Stimulated activated CD4-positive, alpha-beta T cell treated with anti-CD3 and anti-CD28 coated beads, TNF-alpha, amount 100 ng/mL, for 4 hours (primary cell): ENCODE data around the gene GALNT14.

Experiments
- DNase-seq, 3 experiments: peaks; one replicate each; pipeline ENCODE4 v3.0.0-alpha.2; 2020; ENCODE audit warnings: low read depth in 3 of 3

The GALNT14 gene

DNA sequence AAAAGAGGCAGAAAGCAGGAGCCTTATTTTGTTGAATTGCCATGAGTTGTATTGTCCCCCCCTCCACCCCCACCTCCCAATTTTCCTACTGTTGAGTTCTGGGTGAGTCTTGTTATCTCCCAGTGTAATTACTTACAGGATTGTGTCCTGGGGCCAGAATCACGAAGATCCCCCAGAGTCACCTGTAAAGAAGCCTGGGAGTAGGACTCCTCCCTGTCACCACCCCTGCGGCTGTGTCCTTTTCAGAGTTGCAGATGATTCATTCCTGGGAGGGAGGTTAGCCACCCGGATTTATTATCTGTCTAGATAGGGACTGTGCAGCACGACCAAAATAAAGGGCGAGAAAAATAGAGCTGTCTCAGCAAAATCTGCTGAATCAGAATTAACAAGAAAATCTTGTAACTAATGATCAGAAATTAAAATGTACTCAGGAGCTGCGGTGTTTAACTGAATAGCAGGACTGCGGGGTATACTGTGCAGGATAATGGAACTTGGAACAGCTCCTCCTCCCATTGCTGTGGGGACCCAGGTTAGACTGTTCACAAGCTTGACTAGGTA is 249.3 kb downstream of the GALNT14 start:
- no peak for DNase-seq

DNA sequence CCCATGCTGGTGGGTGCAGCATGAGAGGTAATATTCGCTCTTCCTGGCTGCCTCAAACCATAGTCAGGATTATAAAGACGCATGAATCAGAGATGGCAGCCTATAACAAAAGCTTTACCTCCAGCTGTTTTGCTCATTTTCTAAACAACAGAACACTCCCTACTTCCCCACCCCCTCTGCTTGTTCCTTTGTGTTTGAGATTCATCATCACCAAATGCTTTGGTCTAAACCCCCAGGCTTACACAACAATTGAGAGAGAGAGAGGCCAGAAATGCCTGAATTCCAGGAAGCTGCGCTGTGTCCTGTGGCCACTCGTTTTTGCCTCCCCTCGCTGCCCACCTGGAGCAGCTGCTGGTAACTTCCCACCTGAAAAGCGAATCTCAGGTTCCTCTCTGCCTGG is 252.2 kb downstream of the GALNT14 start:
- no peak for DNase-seq

- DNase-seq: no peak
Observed at GRCh38 chr2:30883822-30884221, 254.4 kb downstream of the GALNT14 start.

- no peak for DNase-seq
Observed at GRCh38 chr2:30883184-30883583, 255.1 kb downstream of the GALNT14 start.

- DNase-seq: no peak
Observed at GRCh38 chr2:30880516-30880915, 257.7 kb downstream of the GALNT14 start.

GRCh38 chr2:30877833-30878232 is 260.4 kb downstream of the GALNT14 start:
- DNase-seq: no peak

GRCh38 chr2:30872797-30873196 is 265.4 kb downstream of the GALNT14 start:
- no peak for DNase-seq

GRCh38 chr2:30871980-30872789 is 266.1 kb downstream of the GALNT14 start:
- no peak for DNase-seq

DNA sequence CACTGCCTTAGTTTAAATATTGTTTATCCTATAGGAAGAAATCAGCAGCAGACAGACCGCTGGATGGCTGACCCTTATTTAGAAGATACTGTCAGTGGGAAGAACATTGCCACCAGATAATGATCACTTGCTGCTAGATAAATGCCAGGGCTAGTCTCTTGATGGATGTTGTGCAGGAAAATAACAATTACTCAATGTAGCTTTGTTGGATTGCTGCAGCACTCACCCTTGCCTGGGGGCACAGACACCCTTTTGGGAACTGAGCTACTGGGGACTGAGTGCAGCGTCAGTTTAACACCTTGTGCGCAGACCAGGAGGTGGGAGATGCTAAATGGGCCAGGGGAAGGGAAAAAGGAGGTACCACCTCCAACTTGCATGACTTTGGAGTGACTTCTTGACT is 266.8 kb downstream of the GALNT14 start:
- DNase-seq: no peak

DNA sequence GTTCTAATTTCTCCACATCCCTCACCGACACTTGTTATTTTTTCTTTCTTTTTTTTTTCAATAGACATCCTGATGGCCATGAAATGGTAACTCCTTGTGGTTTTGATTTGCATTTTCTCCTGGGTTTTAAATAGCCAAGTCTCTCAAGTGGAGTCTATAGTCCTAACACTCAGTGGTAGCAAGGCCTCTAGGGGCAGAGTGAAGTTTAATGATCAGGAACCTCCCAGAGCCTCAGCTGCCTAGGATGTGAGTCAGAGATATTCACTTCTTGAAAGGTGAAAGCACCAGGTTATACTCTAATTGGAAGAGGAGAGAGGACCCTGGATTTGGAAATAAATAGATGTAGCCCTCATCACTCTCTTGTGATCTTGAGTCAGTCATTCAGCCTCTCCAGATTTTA is 268.3 kb downstream of the GALNT14 start:
- DNase-seq: no peak

DNA sequence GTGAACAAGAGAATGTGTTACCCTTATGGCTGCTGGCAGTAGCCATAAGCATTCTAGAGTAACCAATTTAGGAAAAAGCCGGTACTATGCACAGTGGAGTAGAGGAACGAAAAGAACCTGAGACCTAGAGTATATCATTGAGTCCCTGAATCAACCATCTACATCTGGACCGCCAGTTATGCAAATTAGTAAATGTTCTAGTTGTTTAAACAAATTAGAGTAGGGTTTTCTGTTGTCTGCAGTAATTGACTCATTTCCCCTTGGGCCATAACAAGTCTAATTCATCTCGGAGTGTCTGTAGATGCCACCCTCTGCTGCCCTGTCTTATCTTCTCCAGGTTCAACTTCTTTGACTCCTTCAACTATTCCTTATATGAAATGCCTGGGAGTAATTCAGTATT is 270.9 kb downstream of the GALNT14 start:
- no peak for DNase-seq

- no peak for DNase-seq
Observed at GRCh38 chr2:30866974-30867373, 271.3 kb downstream of the GALNT14 start.

- DNase-seq: no peak
Observed at GRCh38 chr2:30865892-30866681, 272.2 kb downstream of the GALNT14 start.

- DNase-seq: no peak
Observed at GRCh38 chr2:30865243-30865642, 273.0 kb downstream of the GALNT14 start.

DNA sequence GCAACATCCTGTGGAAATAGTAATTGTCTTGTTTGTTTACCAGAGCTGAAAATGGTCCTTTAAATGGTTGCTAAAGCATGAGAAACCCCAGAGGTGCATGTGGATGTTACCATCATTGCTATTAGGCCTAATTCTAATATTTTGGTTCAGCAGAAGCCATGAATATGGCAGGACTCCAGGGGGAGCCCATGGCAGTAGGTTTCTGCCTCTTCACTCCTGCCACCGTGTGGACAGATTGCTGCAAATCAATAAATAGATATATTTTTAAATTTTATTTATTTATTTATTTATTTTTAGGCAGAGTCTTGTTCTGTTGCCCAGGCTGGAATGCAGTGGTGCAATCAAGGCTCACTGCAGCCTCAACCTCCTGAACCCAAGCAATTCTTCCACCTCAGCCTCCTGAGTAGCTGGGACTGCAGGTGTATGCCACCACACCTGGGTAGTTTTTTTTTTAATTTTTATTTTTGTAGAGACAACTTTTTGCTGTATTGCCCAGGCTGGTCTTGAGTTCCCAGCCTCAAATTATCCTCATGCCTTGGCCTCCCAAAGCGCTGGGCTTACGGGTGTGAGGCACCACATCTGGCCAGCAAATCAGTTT is 276.1 kb downstream of the GALNT14 start:
- no peak for DNase-seq

DNA sequence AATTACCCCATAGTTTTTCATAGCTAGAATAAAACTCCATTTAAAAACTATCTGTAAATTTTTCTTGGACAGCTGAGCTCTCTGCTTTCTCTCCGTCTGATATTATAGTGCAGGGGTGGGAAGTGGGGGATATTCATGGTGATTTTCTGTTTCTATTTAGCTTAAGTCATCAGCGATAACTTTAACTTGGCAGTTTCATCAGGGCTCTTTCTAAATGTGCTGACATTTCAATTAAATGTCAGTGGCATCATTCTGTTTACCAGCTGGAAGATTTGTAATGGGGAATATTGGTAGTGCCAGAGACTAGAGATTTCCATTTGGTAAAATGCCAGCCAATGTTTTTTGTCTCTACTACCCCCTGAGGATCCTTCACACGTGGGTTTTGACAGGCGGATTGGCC is 277.5 kb downstream of the GALNT14 start:
- DNase-seq: no peak
